Measurements from ENCODE around the gene STEAP1.

DNA sequence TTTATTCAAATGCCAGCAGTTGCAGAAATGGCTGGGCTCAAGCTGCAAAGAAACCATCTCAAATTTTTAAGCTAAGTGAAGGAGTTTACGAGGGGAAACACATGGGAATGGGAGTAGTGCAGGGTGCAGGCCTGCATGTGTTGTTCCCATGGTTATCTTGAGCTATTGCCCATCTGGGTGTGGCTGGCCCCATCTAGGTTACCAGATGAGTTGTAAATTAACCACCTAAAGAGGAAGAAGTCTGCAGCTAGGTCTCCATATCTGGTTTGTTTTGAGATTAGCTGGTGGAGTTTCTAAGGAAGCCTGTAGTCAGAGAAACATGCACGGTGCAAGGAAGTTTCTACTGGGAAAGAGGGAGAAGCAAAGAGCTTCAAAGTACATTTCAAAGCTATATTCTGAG lies 34.0 kb downstream of the STEAP1 start:
- TF ChIP-seq CTCF (IDR thresholded peaks at IDR 0.05): no peak
- TF ChIP-seq POLR2A (IDR thresholded peaks at IDR 0.05): no peak

All from tibial nerve (tissue), 3 donors.